ENCODE data around the gene CDK6.

The CDK6 gene

GRCh38 chr7:92736870-92737269 lies 99.5 kb downstream of the CDK6 start:
- no peak for DNase-seq (ENCODE audit: low read depth in 3 of 3)

- no peak for DNase-seq (ENCODE audit: low read depth in 3 of 3)
Observed at GRCh38 chr7:92735707-92736106, 100.7 kb downstream of the CDK6 start.

- no peak for DNase-seq (ENCODE audit: low read depth in 3 of 3)
Observed at GRCh38 chr7:92732316-92733036, 103.9 kb downstream of the CDK6 start.

- DNase-seq (ENCODE audit: low read depth in 3 of 3), result peak; percentile 21 to 38 (median 35)
Observed at GRCh38 chr7:92731335-92732063, 104.9 kb downstream of the CDK6 start.

- DNase-seq (ENCODE audit: low read depth in 3 of 3), result no peak
Observed at GRCh38 chr7:92730808-92731207, 105.6 kb downstream of the CDK6 start.

- no peak for DNase-seq (ENCODE audit: low read depth in 3 of 3)
Observed at GRCh38 chr7:92729751-92730150, 106.6 kb downstream of the CDK6 start.

- DNase-seq (ENCODE audit: low read depth in 3 of 3), result no peak
Observed at GRCh38 chr7:92729172-92729571, 107.2 kb downstream of the CDK6 start.

- DNase-seq (ENCODE audit: low read depth in 3 of 3), result no peak
Observed at GRCh38 chr7:92727755-92728154, 108.6 kb downstream of the CDK6 start.

GRCh38 chr7:92725161-92725925 lies 111.0 kb downstream of the CDK6 start:
- DNase-seq (ENCODE audit: low read depth in 3 of 3), result no peak

GRCh38 chr7:92723943-92724342 lies 112.4 kb downstream of the CDK6 start:
- no peak for DNase-seq (ENCODE audit: low read depth in 3 of 3)

GRCh38 chr7:92723205-92723604 lies 113.2 kb downstream of the CDK6 start:
- no peak for DNase-seq (ENCODE audit: low read depth in 3 of 3)

- DNase-seq (ENCODE audit: low read depth in 3 of 3), result no peak
Observed at GRCh38 chr7:92722541-92722940, 113.8 kb downstream of the CDK6 start.

- DNase-seq (ENCODE audit: low read depth in 3 of 3), result no peak
Observed at GRCh38 chr7:92720604-92721350, 115.6 kb downstream of the CDK6 start.

- peak; percentile 31 to 54 (median 39) for DNase-seq (ENCODE audit: low read depth in 3 of 3)
Observed at GRCh38 chr7:92717993-92718716, 118.2 kb downstream of the CDK6 start.

GRCh38 chr7:92717623-92717992 lies 118.8 kb downstream of the CDK6 start:
- DNase-seq (ENCODE audit: low read depth in 3 of 3), result no peak

GRCh38 chr7:92716825-92717580 lies 119.4 kb downstream of the CDK6 start:
- DNase-seq (ENCODE audit: low read depth in 3 of 3), result no peak

GRCh38 chr7:92715963-92716362 lies 120.4 kb downstream of the CDK6 start:
- no peak for DNase-seq (ENCODE audit: low read depth in 3 of 3)

- DNase-seq (ENCODE audit: low read depth in 3 of 3), result no peak
Observed at GRCh38 chr7:92714767-92715166, 121.6 kb downstream of the CDK6 start.

- DNase-seq (ENCODE audit: low read depth in 3 of 3), result no peak
Observed at GRCh38 chr7:92714280-92714679, 122.1 kb downstream of the CDK6 start.

GRCh38 chr7:92709912-92710311 lies 126.5 kb downstream of the CDK6 start:
- no peak for DNase-seq (ENCODE audit: low read depth in 3 of 3)

- DNase-seq (ENCODE audit: low read depth in 3 of 3), result no peak
Observed at GRCh38 chr7:92709150-92709549, 127.2 kb downstream of the CDK6 start.

Data from stimulated activated CD4-positive, alpha-beta T cell treated with anti-CD3 and anti-CD28 coated beads, TNF-alpha, amount 100 ng/mL, for 24 hours (primary cell).